Activated naive CD8-positive, alpha-beta T cell treated with anti-CD3 and anti-CD28 coated beads for 36 hours (primary cell): ENCODE results near the gene ATP5ME. TPM values are rescaled to one million over a fixed set of nuclear protein-coding genes. Genes with fewer than 3 reads are reported as not detected.
"Not testable (repeated sequence)": the region's sequence is repeated elsewhere in the genome, so short reads cannot be mapped to it uniquely, and the experiment has no call there.

Experiments used
- DNase-seq: peaks from one replicate; pipeline ENCODE4 v3.0.0; 2021
- H3K27ac Mint-ChIP-seq: one replicate; pipeline ENCODE4 v1.8.0; 2022; ENCODE audit warnings: mild to moderate bottlenecking, moderate library complexity, mixed read lengths
- H3K27me3 Mint-ChIP-seq: one replicate; pipeline ENCODE4 v1.8.0; 2022; ENCODE audit warnings: mild to moderate bottlenecking, mixed read lengths
- H3K36me3 Mint-ChIP-seq: one replicate; pipeline ENCODE4 v1.8.0; 2021; ENCODE audit warnings: mild to moderate bottlenecking, mixed read lengths
- H3K4me1 Mint-ChIP-seq: one replicate; pipeline ENCODE4 v1.8.0; 2021; ENCODE audit warnings: mixed read lengths
- H3K4me3 Mint-ChIP-seq: one replicate; pipeline ENCODE4 v1.8.0; 2022; ENCODE audit warnings: mild to moderate bottlenecking, moderate library complexity, mixed read lengths
- H3K9me3 Mint-ChIP-seq: one replicate; pipeline ENCODE4 v1.8.0; 2022; ENCODE audit warnings: mixed read lengths
- total RNA-seq, 2 experiments: library from RNA; stranded (reverse); gene quantifications; one replicate each; pipeline ENCODE4 v1.2.3, GENCODE V29; 2021

The ATP5ME gene
- total RNA-seq, 2 experiments from 2014 or later = 284 to 287 TPM

DNA sequence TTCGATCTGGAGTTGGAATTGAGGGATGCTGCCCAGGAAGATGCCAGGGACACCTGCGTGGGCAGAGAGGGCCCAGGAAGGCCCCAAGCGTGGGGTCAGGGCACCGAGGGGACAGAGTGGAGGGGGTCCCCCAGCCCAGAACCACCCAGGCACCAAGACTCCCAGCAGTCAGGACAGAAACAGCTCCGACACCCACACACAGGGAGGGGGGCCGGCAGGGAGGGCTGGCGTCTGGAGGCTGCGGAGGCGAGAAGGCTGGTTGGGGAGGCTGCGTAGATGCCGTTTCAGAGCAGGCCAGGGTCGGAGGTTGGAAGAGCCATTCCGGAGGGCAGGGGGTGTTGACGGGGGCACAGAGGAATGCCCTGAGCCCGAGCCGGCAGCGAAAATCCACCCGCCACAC is 23.6 kb downstream of the ATP5ME start:
- Mint-ChIP-seq H3K4me1 (peaks cover 2% of the 10 kb centered on the region), H3K36me3 (no peaks in the 10 kb centered on the region), H3K9me3 (no peaks in the 10 kb centered on the region), H3K4me3 (no peak overlapping the region), H3K27me3 (peaks cover 32% of the 10 kb centered on the region), H3K27ac (no peak overlapping the region)
- DNase-seq = no peak

GRCh38 chr4:649751-650310 is 24.2 kb downstream of the ATP5ME start:
- Mint-ChIP-seq H3K9me3 (no peaks in the 10 kb centered on the region), H3K4me3 (no peak overlapping the region), H3K36me3 (no peaks in the 10 kb centered on the region), H3K4me1 (peaks cover 2% of the 10 kb centered on the region), H3K27me3 (peaks cover 35% of the 10 kb centered on the region), H3K27ac (no peak overlapping the region)
- DNase-seq = no peak

GRCh38 chr4:649293-649625 is 24.8 kb downstream of the ATP5ME start:
- no peaks in the 10 kb centered on the region for H3K36me3 Mint-ChIP-seq
- H3K27ac Mint-ChIP-seq = no peak overlapping the region
- H3K4me1 Mint-ChIP-seq = peaks cover 2% of the 10 kb centered on the region
- H3K9me3 Mint-ChIP-seq = no peaks in the 10 kb centered on the region
- no peak for DNase-seq
- H3K4me3 Mint-ChIP-seq = no peak overlapping the region
- H3K27me3 Mint-ChIP-seq = peaks cover 36% of the 10 kb centered on the region

GRCh38 chr4:648579-649292 is 25.3 kb downstream of the ATP5ME start:
- Mint-ChIP-seq H3K27me3 (peaks cover 36% of the 10 kb centered on the region), H3K9me3 (no peaks in the 10 kb centered on the region), H3K27ac (no peak overlapping the region), H3K4me1 (peaks cover 2% of the 10 kb centered on the region), H3K36me3 (no peaks in the 10 kb centered on the region), H3K4me3 (no peak overlapping the region)
- no peak for DNase-seq

GRCh38 chr4:647481-647880 is 26.6 kb downstream of the ATP5ME start:
- H3K4me3 Mint-ChIP-seq = no peak overlapping the region
- H3K27ac Mint-ChIP-seq = no peak overlapping the region
- H3K9me3 Mint-ChIP-seq = no peaks in the 10 kb centered on the region
- H3K4me1 Mint-ChIP-seq = peaks cover 2% of the 10 kb centered on the region
- no peaks in the 10 kb centered on the region for H3K36me3 Mint-ChIP-seq
- DNase-seq = no peak
- peaks cover 40% of the 10 kb centered on the region for H3K27me3 Mint-ChIP-seq

DNA sequence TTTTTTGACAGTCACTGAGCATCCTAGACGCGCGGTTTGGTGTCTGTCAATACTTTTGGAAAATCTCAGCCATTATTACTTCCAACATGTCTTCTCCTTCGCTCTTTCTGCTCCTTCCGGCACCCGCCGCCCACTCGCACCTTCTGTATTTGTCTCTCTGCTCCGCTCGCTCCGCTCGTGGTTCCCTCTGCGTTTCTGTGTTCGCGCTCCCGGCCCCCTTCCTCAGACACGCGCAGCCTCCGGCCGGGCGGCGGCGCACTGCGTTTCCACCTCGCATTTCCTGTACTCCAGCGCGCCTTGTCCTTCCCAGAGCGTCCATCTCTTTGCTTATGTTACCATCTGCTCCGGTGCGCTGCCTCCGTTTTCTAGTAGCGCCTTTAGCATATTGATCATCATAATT is 27.6 kb downstream of the ATP5ME start:
- H3K36me3 Mint-ChIP-seq = no peaks in the 10 kb centered on the region
- H3K9me3 Mint-ChIP-seq = peaks cover 3% of the 10 kb centered on the region
- peak overlapping the region; percentile 63 for H3K4me3 Mint-ChIP-seq
- peak overlapping the region; percentile 23 for H3K27ac Mint-ChIP-seq
- no peak for DNase-seq
- H3K4me1 Mint-ChIP-seq = peaks cover 2% of the 10 kb centered on the region
- peaks cover 35% of the 10 kb centered on the region for H3K27me3 Mint-ChIP-seq

DNA sequence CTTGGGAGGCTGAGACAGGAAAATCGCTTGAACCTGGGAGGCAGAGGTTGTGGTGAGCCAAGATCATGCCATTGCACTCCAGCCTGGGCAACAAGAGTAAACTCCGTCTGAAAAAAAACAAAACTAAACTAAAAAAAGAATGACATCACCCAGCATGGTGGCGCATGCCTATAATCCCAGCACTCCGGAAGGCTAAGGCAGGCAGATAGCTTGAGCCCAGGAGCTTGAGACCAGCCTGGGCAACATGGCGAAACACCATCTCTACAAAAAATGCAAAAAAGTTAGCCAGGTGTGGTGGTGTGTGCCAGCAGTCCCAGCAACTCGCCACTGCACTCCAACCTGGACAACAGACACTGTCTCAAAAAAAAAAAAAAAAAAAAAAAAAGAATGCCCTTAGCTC is 31.7 kb downstream of the ATP5ME start:
- not testable (repeated sequence) for H3K4me3 Mint-ChIP-seq, H3K4me1 Mint-ChIP-seq, DNase-seq, H3K36me3 Mint-ChIP-seq, H3K27ac Mint-ChIP-seq, H3K9me3 Mint-ChIP-seq
- H3K27me3 Mint-ChIP-seq = peaks cover 38% of the 10 kb centered on the region

GRCh38 chr4:637536-638280 is 36.4 kb downstream of the ATP5ME start:
- Mint-ChIP-seq H3K9me3 (peaks cover 3% of the 10 kb centered on the region), H3K27me3 (peaks cover 17% of the 10 kb centered on the region), H3K4me1 (no peaks in the 10 kb centered on the region), H3K27ac (no peak overlapping the region), H3K36me3 (no peaks in the 10 kb centered on the region), H3K4me3 (no peak overlapping the region)
- DNase-seq = no peak

- H3K4me1 Mint-ChIP-seq = no peaks in the 10 kb centered on the region
- peaks cover 2% of the 10 kb centered on the region for H3K9me3 Mint-ChIP-seq
- no peak overlapping the region for H3K27ac Mint-ChIP-seq
- no peak for DNase-seq
- H3K36me3 Mint-ChIP-seq = no peaks in the 10 kb centered on the region
- peaks cover 17% of the 10 kb centered on the region for H3K27me3 Mint-ChIP-seq
- no peak overlapping the region for H3K4me3 Mint-ChIP-seq
These were observed 37.4 kb downstream of the ATP5ME start for GRCh38 chr4:636628-637159.

GRCh38 chr4:635851-636627 is 38.0 kb downstream of the ATP5ME start:
- Mint-ChIP-seq H3K9me3 (peaks cover 2% of the 10 kb centered on the region), H3K4me3 (no peak overlapping the region), H3K27me3 (peaks cover 12% of the 10 kb centered on the region), H3K4me1 (no peaks in the 10 kb centered on the region), H3K36me3 (no peaks in the 10 kb centered on the region), H3K27ac (no peak overlapping the region)
- DNase-seq = no peak

GRCh38 chr4:635066-635835 is 38.8 kb downstream of the ATP5ME start:
- peaks cover 12% of the 10 kb centered on the region for H3K27me3 Mint-ChIP-seq
- not testable (repeated sequence) for H3K36me3 Mint-ChIP-seq, H3K4me1 Mint-ChIP-seq, H3K9me3 Mint-ChIP-seq, DNase-seq, H3K27ac Mint-ChIP-seq, H3K4me3 Mint-ChIP-seq

DNA sequence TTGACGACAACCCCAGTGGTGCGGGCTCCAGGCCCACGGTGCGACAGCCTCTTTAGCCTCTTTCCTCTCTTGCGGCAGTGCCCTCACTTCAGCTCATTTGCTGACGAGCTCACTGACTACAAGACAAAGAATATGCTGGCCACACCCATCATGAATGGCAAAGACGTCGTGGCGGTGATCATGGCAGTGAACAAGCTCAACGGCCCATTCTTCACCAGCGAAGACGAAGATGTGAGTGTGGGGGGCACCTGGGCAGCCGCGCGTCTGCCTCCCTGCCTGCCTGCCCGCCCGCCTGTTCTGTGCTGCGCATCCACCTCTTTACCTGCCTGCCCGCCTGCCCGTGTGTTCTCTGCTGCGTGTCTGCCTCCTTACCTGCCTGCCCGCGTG is 39.5 kb downstream of the ATP5ME start:
- no peak overlapping the region for H3K4me3 Mint-ChIP-seq
- H3K27me3 Mint-ChIP-seq = peaks cover 12% of the 10 kb centered on the region
- H3K4me1 Mint-ChIP-seq = no peaks in the 10 kb centered on the region
- H3K36me3 Mint-ChIP-seq = no peaks in the 10 kb centered on the region
- H3K9me3 Mint-ChIP-seq = peaks cover 2% of the 10 kb centered on the region
- no peak overlapping the region for H3K27ac Mint-ChIP-seq
- no peak for DNase-seq

GRCh38 chr4:633976-634598 is 40.0 kb downstream of the ATP5ME start:
- DNase-seq = no peak
- no peak overlapping the region for H3K4me3 Mint-ChIP-seq
- no peaks in the 10 kb centered on the region for H3K4me1 Mint-ChIP-seq
- H3K36me3 Mint-ChIP-seq = no peaks in the 10 kb centered on the region
- H3K27me3 Mint-ChIP-seq = peaks cover 12% of the 10 kb centered on the region
- H3K27ac Mint-ChIP-seq = no peak overlapping the region
- H3K9me3 Mint-ChIP-seq = peaks cover 2% of the 10 kb centered on the region

DNA sequence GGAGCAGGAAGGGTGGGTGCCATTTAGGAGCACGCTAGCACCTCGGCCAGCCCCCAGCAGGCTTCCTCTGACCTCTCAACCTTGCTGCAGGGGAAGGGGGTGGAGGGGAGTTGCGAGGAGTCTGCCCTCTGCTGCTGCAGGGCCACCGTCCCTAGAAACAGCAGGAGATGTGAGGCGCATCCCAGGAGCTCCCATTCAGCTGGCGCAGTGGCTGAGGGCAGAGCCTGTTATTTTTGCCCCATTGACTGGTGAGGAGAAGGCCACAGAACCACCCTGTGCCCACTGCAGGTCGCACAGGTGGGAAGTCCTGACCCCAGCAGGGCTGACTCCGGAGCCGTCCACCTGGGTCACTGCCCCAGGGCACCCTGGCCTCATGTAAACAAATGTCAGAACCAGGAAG is 40.7 kb downstream of the ATP5ME start:
- Mint-ChIP-seq H3K4me1 (no peaks in the 10 kb centered on the region), H3K27ac (no peak overlapping the region), H3K27me3 (peaks cover 9% of the 10 kb centered on the region), H3K4me3 (no peak overlapping the region), H3K36me3 (no peaks in the 10 kb centered on the region), H3K9me3 (peaks cover 2% of the 10 kb centered on the region)
- no peak for DNase-seq
